ENCODE data around the gene NFIA. TPM values are rescaled to one million over a fixed set of nuclear protein-coding genes. Genes with fewer than 3 reads are reported as not detected.
"Not testable (repeated sequence)": the region's sequence is repeated elsewhere in the genome, so short reads cannot be mapped to it uniquely, and the experiment has no call there.

Gene NFIA
- total RNA-seq, 2 experiments from 2014 or later: 0.98 to 1.1 TPM

DNA sequence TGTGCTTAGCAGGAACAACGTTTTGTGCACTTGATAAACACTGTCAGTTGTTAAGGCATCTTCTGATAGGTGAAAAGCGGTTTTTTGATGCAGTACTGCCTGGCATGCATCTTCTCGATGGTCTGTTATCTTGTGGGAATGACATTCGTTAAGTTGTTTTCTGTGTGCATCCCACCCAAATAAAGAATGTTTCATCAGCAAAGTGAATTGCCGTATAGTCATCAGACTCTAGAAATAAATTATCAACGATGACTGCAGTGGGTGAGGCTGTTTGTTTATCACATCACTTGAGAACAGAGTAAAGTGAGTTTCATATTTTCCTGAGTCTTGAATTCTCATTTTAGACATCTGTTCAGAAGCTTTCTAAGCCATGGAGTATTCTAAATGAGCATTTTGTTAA lies 34.1 kb downstream of the NFIA start:
- no peaks in the 10 kb centered on the region for H3K36me3 Mint-ChIP-seq (ENCODE audit: low read depth)
- no peaks in the 10 kb centered on the region for H3K4me1 Mint-ChIP-seq (ENCODE audit: low read depth)
- no peaks in the 10 kb centered on the region for H3K27me3 Mint-ChIP-seq (ENCODE audit: low read depth)
- intact Hi-C loops (cut with micrococcal nuclease): no loop called here
- CTCF ChIA-PET: no interaction called here
- no peaks in the 10 kb centered on the region for H3K9me3 Mint-ChIP-seq
- no peak overlapping the region for H3K4me3 Mint-ChIP-seq
- H3K27ac Mint-ChIP-seq: no peak overlapping the region
- no peak for DNase-seq

DNA sequence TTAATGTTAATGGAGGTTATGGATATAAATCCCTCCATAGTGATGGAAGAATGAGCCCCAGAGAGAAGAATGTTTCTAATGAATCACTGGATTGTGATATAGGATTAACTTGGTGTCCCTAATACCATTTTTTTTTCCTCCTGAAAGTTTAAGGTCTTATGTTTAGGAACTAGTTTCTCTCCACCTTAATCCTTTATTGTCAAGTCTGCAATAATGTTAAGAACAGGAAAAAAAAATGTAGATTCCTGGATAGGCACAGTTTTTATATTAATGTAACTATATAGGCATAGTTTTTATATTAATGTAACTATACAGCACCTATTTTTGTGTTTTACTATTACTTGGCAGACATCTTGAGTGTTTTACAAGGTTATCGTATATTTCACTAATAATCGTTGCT lies 34.9 kb downstream of the NFIA start:
- H3K4me3 Mint-ChIP-seq: no peak overlapping the region
- H3K9me3 Mint-ChIP-seq: no peaks in the 10 kb centered on the region
- CTCF ChIA-PET: no interaction called here
- H3K4me1 Mint-ChIP-seq (ENCODE audit: low read depth): no peaks in the 10 kb centered on the region
- no peaks in the 10 kb centered on the region for H3K36me3 Mint-ChIP-seq (ENCODE audit: low read depth)
- no peaks in the 10 kb centered on the region for H3K27me3 Mint-ChIP-seq (ENCODE audit: low read depth)
- intact Hi-C loops (cut with micrococcal nuclease): no loop called here
- H3K27ac Mint-ChIP-seq: no peak overlapping the region
- no peak for DNase-seq

DNA sequence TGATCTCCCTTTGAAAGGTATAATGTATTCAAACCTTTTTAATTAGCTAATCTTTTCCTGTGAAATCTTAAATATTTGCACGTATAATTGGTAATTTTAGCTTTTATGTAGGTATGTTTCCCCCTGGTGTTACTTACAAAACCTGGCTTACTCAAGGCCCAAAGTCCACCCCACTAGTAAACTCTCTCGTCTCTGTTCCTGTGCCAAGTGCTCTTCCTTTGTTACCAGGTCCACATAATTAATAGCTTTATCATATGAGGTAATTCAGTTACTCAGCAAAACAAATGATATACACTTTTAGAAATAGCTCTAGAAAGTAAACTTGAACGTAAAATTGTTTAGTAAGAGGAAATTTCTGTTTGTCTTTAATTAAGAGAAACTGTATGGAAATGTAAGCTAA lies 36.7 kb downstream of the NFIA start:
- no peak for DNase-seq
- CTCF ChIA-PET: no interaction called here
- no peaks in the 10 kb centered on the region for H3K27me3 Mint-ChIP-seq (ENCODE audit: low read depth)
- no peaks in the 10 kb centered on the region for H3K9me3 Mint-ChIP-seq
- intact Hi-C loops (cut with micrococcal nuclease): no loop called here
- no peak overlapping the region for H3K4me3 Mint-ChIP-seq
- H3K4me1 Mint-ChIP-seq (ENCODE audit: low read depth): no peaks in the 10 kb centered on the region
- H3K27ac Mint-ChIP-seq: no peak overlapping the region
- H3K36me3 Mint-ChIP-seq (ENCODE audit: low read depth): no peaks in the 10 kb centered on the region

DNA sequence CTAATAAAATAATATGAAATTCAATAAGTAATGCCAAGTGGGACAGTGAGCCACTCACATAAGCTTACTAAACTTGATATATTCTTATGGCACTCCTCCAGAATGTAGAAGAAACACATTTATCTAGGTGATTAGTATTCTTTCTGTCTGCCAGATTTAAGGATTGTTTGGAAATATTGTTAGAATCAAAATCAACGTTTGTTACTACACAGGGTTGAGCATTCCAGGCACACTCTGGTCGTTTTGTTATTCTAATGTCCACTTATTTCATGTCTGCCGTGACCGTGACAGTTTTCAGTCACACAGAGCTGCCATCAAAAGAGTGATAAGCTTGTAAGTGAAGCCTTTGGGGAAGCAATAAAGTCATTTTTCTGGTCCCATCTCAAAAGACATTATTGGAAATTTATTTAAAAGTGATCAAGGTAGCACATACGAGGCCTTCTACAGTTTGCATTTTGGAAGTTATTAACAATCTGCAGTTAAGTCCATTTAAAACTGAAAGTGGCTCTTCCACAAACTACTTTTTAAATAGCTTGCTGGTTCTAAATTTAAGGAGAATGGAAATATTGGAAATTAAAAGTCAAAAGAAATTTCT lies 38.0 kb downstream of the NFIA start:
- no peaks in the 10 kb centered on the region for H3K36me3 Mint-ChIP-seq (ENCODE audit: low read depth)

DNA sequence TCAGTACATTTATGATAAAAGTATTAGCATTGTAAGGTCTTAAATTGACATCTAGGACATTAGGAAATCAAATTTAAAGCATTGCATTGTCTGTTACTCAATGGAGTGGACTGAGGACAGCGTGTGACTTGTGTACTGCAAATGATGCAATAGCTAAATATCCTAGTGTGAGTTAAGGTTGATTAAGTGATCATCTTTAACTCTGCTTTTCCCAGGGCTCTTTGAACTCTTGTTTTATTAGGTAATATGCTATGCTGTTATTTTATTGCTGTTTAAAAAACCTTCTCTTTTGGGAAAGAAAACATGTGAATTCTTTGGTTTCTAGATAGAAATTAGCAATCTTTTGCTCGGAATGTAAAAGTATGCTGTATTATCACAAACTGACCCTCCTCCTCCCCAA lies 38.6 kb downstream of the NFIA start:
- intact Hi-C loops (cut with micrococcal nuclease): no loop called here

More for the DNA sequence above, 38.0 kb downstream of the NFIA start:
- no peak for DNase-seq
- no peaks in the 10 kb centered on the region for H3K27me3 Mint-ChIP-seq (ENCODE audit: low read depth)
- H3K9me3 Mint-ChIP-seq: no peaks in the 10 kb centered on the region
- H3K27ac Mint-ChIP-seq: no peak overlapping the region
- H3K4me3 Mint-ChIP-seq: no peak overlapping the region
- intact Hi-C loops (cut with micrococcal nuclease): no loop called here
- CTCF ChIA-PET: interaction anchor here (1.0 kb wide), 1 partner anchor 70 kb away, joined by 4 read pairs; no protein-coding TSS in a partner anchor
- H3K4me1 Mint-ChIP-seq (ENCODE audit: low read depth): no peaks in the 10 kb centered on the region

DNA sequence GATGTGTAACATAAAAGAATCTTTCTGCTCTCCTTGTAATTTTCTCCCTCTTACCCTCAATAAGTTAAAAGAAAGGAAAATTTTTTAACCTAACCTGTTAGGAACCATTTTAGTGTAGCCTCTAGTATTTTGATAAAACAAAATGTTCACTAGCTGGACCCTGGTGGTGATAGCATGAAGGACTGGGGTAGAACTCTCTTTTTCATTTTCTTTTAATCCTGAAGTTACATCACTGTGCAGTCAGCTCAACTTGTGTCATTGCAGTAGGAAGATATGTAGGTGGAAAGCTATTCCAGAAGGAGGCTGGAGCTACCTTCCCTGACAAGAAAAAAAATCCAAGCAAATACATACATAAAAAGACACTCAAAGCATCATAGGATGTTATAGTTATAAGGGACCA lies 39.3 kb downstream of the NFIA start:
- CTCF ChIA-PET: interaction anchor here (0.6 kb wide), 1 partner anchor 10 kb away, joined by 3 read pairs; no protein-coding TSS in a partner anchor
- no peak for DNase-seq
- Mint-ChIP-seq H3K36me3 (ENCODE audit: low read depth) (no peaks in the 10 kb centered on the region), H3K4me3 (no peak overlapping the region), H3K27me3 (ENCODE audit: low read depth) (no peaks in the 10 kb centered on the region), H3K27ac (no peak overlapping the region), H3K9me3 (no peaks in the 10 kb centered on the region), H3K4me1 (ENCODE audit: low read depth) (no peaks in the 10 kb centered on the region)
- intact Hi-C loops (cut with micrococcal nuclease): no loop called here

More for the DNA sequence above, 38.6 kb downstream of the NFIA start:
- Mint-ChIP-seq H3K4me1 (ENCODE audit: low read depth) (no peaks in the 10 kb centered on the region), H3K4me3 (no peak overlapping the region), H3K27ac (no peak overlapping the region), H3K27me3 (ENCODE audit: low read depth) (no peaks in the 10 kb centered on the region), H3K9me3 (no peaks in the 10 kb centered on the region), H3K36me3 (ENCODE audit: low read depth) (no peaks in the 10 kb centered on the region)
- DNase-seq: no peak
- CTCF ChIA-PET: interaction anchor here (1.0 kb wide), 1 partner anchor 71 kb away, joined by 4 read pairs; no protein-coding TSS in a partner anchor

DNA sequence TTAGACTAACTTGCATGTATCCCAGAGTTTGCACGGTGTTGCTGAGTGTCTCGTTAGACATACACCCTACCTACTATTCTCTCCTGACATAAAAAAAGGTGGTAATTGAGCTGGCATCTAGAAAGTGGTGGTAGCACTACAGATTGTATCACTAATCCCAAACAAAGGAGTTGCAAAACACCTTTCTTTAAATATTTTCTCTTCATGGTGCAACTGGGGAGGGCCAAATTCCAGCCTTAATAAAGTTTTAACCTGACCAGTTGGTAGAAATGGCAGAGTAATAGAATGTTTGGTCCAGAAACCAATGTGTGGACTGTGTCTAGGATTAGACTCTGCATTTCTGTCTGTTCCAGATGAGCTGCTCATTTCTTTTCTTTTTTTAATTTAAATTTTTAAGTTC lies 40.0 kb downstream of the NFIA start:
- no peak for DNase-seq
- no peaks in the 10 kb centered on the region for H3K9me3 Mint-ChIP-seq
- no peaks in the 10 kb centered on the region for H3K4me1 Mint-ChIP-seq (ENCODE audit: low read depth)
- no peak overlapping the region for H3K4me3 Mint-ChIP-seq
- intact Hi-C loops (cut with micrococcal nuclease): no loop called here
- H3K36me3 Mint-ChIP-seq (ENCODE audit: low read depth): no peaks in the 10 kb centered on the region
- H3K27ac Mint-ChIP-seq: no peak overlapping the region
- H3K27me3 Mint-ChIP-seq (ENCODE audit: low read depth): no peaks in the 10 kb centered on the region
- CTCF ChIA-PET: no interaction called here

DNA sequence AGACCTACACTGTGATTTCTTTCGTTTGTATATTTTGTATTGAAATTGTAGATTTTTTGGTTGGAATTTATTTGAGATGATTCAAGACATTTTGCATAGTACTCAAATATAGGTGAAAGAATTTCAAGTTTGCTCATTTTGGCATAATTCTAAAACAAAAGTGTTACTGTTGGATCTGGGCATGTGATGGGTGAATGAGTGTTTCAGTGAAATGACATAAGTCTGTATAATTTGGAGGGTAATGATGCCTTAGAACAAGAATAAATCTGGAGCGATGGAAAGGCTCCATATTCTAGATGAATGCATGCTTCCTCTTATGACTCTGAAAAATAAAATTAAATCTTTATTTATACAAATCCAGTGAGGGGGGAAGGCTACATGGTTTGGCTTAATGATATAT lies 41.0 kb downstream of the NFIA start:
- H3K4me3 Mint-ChIP-seq: no peak overlapping the region
- CTCF ChIA-PET: no interaction called here

DNA sequence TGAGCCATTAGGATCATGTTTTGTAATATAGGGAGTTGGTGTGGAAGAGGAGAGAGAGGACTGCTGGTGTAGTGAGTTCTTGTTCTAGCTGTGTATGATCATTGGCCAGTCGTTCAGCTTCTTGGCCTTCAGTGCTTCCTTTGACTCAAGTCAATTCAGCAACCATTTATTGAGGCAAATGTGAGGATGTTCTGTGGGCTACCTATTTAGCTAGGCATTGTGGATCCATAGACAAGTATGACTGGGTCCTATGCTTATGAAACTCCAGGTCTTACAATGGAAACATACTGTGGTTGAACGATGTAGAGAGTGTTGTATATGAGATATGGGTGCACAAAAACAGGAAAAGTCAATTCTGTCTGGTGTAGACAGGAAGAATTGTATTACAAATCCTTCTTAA lies 41.7 kb downstream of the NFIA start:
- H3K36me3 Mint-ChIP-seq (ENCODE audit: low read depth): no peaks in the 10 kb centered on the region
- H3K27me3 Mint-ChIP-seq (ENCODE audit: low read depth): no peaks in the 10 kb centered on the region
- H3K9me3 Mint-ChIP-seq: no peaks in the 10 kb centered on the region
- H3K4me1 Mint-ChIP-seq (ENCODE audit: low read depth): no peaks in the 10 kb centered on the region
- intact Hi-C loops (cut with micrococcal nuclease): no loop called here
- DNase-seq: no peak
- H3K27ac Mint-ChIP-seq: no peak overlapping the region
- CTCF ChIA-PET: interaction anchor here (0.9 kb wide), 1 partner anchor 74 kb away, joined by 3 read pairs; no protein-coding TSS in a partner anchor
- H3K4me3 Mint-ChIP-seq: no peak overlapping the region

More for the DNA sequence above, 41.0 kb downstream of the NFIA start:
- no peaks in the 10 kb centered on the region for H3K27me3 Mint-ChIP-seq (ENCODE audit: low read depth)
- DNase-seq: no peak
- H3K4me1 Mint-ChIP-seq (ENCODE audit: low read depth): no peaks in the 10 kb centered on the region
- intact Hi-C loops (cut with micrococcal nuclease): no loop called here
- H3K36me3 Mint-ChIP-seq (ENCODE audit: low read depth): no peaks in the 10 kb centered on the region
- no peaks in the 10 kb centered on the region for H3K9me3 Mint-ChIP-seq
- no peak overlapping the region for H3K27ac Mint-ChIP-seq

DNA sequence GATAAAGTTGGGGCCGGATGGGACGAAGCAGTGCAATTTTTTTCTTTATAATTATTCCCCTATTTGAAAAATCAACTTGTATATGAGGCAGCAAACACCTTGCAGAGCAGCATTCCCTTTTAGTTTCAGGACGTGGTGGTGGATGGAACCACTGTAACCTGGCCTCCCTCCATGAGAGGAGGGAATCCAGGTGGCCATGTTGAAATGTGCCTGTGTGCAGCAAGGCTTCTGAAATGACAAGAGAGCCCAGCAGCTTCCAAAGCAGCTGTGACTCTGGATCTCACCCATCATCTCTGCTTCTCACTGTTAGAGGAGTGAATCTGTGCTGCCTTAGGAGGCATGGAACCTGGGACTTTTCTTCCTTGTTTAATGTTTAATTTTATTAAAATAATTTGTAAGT lies 42.3 kb downstream of the NFIA start:
- Mint-ChIP-seq H3K36me3 (ENCODE audit: low read depth) (no peaks in the 10 kb centered on the region), H3K27me3 (ENCODE audit: low read depth) (no peaks in the 10 kb centered on the region), H3K27ac (no peak overlapping the region), H3K4me1 (ENCODE audit: low read depth) (no peaks in the 10 kb centered on the region), H3K4me3 (no peak overlapping the region), H3K9me3 (no peaks in the 10 kb centered on the region)
- intact Hi-C loops (cut with micrococcal nuclease): no loop called here
- CTCF ChIA-PET: interaction anchor here (0.9 kb wide), 1 partner anchor 75 kb away, joined by 3 read pairs; no protein-coding TSS in a partner anchor
- DNase-seq: no peak

DNA sequence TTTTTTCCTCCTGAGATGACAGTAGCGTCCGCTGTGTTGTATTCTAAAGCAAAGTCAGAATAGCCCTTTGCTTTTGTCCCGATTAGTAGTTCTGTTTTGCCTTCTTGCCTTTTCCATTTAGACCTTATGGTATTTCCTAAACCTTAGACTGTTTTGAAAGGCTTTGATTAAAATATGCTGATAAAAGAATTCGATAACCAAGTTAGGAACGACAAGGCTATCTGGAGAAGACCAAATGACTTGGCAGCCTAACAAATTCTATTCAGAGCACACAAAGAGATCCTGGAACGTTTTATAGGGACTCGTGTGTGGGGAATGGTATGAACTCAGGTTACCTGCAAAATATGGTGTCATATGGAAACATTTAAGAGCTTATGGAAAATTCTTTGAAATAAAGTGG lies 42.9 kb downstream of the NFIA start:
- CTCF ChIA-PET: interaction anchor here (0.8 kb wide), 1 partner anchor 12 kb away, joined by 3 read pairs; no protein-coding TSS in a partner anchor
- H3K4me3 Mint-ChIP-seq: no peak overlapping the region
- H3K27ac Mint-ChIP-seq: no peak overlapping the region
- intact Hi-C loops (cut with micrococcal nuclease): no loop called here
- no peaks in the 10 kb centered on the region for H3K36me3 Mint-ChIP-seq (ENCODE audit: low read depth)
- no peaks in the 10 kb centered on the region for H3K9me3 Mint-ChIP-seq
- H3K4me1 Mint-ChIP-seq (ENCODE audit: low read depth): no peaks in the 10 kb centered on the region
- DNase-seq: no peak
- no peaks in the 10 kb centered on the region for H3K27me3 Mint-ChIP-seq (ENCODE audit: low read depth)

DNA sequence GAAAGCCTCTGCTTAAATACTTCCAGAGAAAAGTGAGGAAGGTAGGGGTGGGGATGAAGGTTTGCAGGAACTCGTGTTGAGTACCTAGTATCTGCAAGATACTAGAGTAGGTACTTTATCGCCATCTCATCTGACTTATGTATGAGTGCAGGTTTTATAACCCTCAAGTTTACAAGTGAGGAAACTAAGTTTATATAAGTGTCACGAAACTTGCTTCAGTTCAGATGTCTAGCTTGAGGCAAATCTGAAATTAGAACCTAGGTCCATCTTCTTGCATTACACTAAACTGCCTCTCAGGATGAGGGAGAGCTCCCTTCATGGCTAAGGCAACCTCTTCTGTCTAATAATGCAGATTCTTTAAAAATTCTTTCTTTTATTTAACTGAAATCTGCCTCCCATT lies 43.5 kb downstream of the NFIA start:
- Mint-ChIP-seq H3K9me3 (no peaks in the 10 kb centered on the region), H3K27me3 (ENCODE audit: low read depth) (no peaks in the 10 kb centered on the region), H3K36me3 (ENCODE audit: low read depth) (no peaks in the 10 kb centered on the region), H3K4me3 (no peak overlapping the region), H3K4me1 (ENCODE audit: low read depth) (no peaks in the 10 kb centered on the region), H3K27ac (no peak overlapping the region)
- DNase-seq: no peak
- intact Hi-C loops (cut with micrococcal nuclease): no loop called here
- CTCF ChIA-PET: interaction anchor here (0.7 to 0.8 kb wide), 2 partner anchors 13 to 76 kb away, joined by 3 to 5 read pairs; no protein-coding TSS in a partner anchor

DNA sequence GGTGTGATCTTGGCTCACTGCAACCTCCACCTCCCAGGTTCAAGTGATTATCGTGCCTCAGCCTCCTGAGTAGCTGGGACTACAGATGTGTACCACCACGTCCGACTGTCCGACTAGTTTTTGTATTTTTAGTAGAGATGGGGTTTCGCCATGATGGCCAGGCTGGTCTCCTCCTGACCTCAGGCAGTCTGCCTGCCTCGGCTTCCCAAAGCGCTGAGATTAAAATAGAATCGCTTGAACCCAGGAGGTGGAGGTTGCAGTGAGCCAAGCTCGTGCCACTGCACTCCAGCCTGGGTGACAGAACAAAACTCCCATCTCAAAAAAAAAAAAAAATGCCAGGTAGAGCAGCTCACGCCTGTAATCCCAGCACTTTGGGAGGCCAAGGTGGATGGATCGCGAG lies 44.5 kb downstream of the NFIA start:
- CTCF ChIA-PET: not testable (repeated sequence)

More for the DNA sequence above, 44.5 kb downstream of the NFIA start:
- H3K4me3 Mint-ChIP-seq; H3K9me3 Mint-ChIP-seq; H3K4me1 Mint-ChIP-seq (ENCODE audit: low read depth); intact Hi-C loops (cut with micrococcal nuclease); H3K36me3 Mint-ChIP-seq (ENCODE audit: low read depth); H3K27ac Mint-ChIP-seq; H3K27me3 Mint-ChIP-seq (ENCODE audit: low read depth); DNase-seq: not testable (repeated sequence)
